Embryonic facial prominence (tissue), 1 donor: ENCODE measurements around the gene AHDC1.
"Not testable (repeated sequence)": the region's sequence is repeated elsewhere in the genome, so short reads cannot be mapped to it uniquely, and the experiment has no call there.

Source experiments
- DNase-seq: peaks from one replicate; pipeline ENCODE4 v3.0.0-alpha.2; 2016; ENCODE audit errors: extremely low spot score

The AHDC1 gene

DNA sequence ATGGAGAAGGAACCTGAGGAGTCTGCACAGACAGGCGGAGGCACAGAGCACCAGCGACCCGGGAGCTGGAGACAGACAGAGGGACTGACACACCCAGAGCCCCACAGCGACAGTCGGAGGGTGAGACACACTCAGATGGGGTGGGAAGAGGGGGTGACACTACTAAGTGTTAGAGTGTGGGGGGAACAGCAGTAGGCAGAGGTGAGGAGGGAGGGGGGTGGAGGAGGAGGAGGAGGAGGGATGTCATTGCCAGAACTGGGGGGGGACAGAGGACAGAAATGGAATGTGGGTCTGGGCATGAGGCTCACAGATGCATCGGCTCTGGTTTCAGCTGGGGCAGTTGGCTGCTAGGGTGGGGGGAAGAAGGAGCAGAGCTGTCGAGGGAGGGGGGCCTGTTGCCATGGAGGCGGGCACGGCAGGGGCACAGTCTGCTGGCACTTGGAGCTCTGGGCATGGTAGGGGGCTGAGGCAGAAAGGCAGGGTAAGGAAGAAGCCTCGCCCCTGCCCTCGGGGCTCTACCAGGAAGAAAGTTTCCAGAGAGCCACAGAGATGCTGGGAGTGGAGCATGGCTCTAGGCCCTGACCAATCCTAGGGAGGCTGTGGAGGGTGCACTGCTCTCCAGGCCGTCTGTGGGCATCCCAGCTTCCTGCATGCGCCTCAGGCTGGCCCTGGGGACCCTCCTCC lies 37.3 kb downstream of the AHDC1 start:
- DNase-seq = no peak

DNA sequence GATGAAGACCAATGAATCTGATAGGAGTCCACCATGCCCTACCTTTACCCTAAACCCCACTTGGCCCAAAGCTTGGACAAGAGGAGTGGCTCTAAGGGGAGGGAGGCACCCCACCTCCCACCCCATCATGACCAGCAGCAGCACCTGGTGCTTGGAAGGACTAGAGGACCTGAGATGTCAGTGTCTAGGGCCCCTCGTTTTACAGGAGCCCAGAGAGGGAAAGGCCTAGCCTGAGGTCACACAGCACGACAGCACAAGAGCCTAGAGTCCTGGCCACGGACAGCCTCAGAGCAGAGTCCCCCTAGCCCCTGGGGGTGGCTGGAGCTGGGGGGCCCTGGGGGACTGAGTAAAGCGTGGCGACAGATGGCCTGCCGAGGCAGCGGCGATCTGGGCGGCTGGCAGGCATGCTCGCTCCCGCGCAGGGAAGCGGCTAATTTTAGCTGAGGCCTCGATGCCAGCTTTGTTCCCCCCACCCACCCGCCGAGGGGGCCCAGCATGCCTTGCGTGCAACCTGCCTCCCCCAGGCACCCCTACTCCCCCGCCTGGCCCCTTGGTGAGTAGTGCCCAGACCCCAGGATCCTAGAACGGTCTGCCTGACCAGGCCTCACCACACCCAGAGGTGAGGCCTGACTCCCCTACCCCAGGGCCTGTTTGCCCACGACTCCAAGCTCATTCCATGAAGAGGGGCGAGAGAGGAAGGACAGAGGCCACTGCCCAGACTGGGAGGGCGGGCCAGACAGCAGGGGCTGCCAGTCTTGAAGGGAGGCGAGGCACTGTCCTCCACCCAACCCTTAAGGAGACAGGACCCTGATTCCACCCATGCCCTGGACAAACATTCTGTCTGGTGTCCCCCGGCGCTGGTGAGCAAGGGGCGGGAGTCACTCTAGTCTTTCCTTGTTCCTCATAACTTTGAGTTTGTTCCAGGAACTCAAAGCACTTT lies 39.0 kb downstream of the AHDC1 start:
- no peak for DNase-seq

DNA sequence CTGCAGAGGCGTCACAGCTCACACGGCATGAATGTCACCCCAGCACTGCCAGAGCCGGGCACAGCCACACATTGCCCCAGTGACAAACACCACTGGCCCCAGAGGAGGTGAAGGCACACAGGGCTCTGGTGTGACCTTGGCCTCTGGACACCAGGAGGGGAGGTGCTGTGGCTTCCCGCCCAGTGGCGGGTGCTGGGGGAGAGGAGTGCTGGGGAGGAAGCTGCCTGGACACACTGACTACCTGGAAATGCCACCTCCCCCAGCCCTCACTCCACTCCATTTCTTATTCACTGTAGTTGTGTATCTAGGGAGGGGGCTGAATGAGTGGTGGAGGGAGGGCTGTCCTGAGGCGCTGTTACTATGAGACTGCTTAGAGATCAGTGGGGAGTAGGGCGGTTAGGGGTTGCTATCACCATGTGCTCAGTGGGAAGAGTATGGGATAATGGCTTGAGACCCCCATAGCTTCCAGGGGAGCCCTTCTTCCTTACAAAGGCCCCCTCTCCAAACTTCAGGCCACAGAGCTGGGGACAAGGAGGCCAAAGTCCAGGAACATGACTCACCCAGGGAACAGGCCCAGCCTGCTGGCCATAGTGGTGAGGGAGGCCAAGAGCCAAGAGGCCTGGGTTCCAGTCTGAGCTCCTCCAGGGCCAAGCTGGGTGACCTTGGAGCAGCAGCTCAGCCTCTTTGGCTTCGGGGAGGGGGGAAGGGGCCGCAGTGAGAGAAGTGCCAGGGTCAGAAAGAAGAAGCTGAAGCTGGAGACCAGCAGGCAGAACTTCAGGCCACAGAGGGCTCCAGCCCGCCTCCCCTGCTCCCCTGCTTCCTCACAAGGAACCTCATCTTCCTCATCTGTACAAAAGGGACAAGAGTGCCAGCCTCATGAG lies 40.1 kb downstream of the AHDC1 start:
- DNase-seq = no peak

GRCh38 chr1:27563341-27563590 lies 40.7 kb downstream of the AHDC1 start:
- DNase-seq = no peak

- DNase-seq = no peak
These were observed 41.2 kb downstream of the AHDC1 start for GRCh38 chr1:27562534-27563340.

GRCh38 chr1:27562021-27562420 lies 41.9 kb downstream of the AHDC1 start:
- no peak for DNase-seq

DNA sequence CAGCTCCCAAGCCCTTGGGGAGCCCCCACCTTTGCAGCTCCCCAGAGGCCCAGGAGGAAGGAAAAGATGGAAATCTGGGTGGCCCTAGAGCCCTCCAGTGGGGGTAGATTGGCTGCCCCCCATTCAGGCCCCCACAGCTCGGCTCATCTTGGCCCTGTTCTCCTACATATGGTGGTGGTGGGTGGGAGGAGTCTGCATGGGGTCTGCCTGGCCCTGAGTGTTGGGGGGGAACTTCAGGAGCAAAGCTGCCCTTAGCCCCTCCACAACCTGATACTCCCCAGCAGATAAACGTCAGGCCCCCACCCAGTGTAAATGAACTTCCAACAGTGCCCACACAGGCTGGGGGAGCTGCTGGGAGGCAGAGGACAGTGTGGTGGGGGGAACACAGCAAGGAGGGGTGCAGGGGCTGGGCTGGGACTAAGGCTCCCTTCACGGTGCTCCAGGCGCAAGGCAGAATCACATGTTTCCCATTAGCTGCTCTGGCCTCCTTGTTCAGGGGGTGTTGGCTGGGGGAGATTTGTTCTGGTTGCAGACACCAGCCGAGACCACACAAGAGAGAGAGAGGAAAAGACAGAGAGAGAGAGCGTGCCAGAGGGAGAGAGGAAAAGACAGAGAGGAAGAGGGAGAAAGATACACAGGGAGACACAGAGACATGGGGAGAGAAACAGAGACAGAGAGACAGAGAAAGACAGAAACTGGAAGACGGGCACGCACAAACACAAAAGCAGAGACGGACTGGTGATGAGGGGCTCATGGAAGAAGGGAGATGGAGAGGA lies 42.6 kb downstream of the AHDC1 start:
- peak; percentile 75 for DNase-seq

DNA sequence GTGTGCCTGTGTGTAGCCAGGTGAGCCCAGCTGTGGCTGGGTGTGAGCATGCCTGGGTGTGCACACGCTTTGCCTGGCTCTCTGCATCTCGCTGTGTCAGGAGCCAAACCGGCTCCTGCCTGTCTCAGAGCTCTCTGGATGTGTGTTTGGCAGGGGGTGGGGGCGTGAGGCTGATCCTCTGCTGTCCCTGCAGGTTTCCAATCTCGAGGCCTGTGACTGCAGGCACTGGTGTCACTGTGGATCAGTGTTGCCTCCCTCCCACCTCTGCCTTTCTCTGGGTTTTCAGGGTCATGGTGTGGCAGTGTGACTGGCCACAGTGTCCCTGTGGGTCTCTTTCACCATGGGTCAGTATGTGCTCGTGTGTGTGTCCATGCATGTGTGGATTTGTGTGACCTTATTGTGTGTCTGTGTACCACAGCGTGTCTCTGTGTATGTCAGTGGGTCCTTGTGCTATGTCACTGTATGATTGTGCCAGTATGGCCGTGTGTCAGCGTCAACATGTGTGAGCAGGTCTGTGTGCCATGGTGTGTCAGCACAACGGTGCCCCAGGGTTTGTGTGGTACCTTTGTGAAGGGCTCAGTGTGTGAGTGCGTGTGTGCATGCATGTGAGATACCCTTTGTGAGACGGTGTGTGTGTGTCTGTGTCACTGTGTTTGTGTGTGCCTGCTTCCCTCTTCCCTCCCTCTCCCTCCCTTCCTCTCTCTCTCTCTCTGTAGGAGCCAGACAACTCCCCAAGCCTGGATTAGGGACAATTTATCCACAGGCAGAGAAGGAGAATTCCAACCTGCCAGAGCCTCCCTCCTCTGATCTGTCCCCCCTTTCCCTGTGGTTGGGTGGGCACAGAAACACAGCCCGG lies 43.4 kb downstream of the AHDC1 start:
- no peak for DNase-seq

DNA sequence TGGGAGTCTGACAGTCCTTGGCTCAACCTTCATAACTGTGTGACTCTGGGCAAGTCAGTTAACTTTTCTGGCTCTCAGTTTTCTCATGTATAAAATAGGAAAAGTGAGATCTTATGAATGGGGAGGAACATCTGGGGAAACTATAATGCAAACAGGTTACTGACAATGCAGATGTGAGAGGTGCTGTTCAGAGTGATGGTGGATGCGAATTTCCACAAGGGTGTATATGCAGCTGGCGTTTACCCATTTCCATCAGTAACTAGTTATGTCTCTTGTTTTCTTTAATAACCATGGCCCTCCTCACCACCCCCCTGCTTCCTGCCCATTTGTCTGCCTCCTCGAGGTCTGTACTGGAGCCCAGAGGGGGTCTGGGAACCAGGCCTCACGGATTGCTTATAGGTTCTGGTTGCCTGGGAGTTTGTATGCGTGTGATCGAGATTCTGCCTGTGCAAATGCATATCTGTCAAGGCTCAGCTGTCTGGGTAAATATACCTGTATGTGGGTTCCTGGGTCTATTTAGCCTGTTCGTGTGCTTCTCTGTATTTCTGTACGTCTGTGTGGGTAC lies 44.4 kb downstream of the AHDC1 start:
- DNase-seq = no peak

DNA sequence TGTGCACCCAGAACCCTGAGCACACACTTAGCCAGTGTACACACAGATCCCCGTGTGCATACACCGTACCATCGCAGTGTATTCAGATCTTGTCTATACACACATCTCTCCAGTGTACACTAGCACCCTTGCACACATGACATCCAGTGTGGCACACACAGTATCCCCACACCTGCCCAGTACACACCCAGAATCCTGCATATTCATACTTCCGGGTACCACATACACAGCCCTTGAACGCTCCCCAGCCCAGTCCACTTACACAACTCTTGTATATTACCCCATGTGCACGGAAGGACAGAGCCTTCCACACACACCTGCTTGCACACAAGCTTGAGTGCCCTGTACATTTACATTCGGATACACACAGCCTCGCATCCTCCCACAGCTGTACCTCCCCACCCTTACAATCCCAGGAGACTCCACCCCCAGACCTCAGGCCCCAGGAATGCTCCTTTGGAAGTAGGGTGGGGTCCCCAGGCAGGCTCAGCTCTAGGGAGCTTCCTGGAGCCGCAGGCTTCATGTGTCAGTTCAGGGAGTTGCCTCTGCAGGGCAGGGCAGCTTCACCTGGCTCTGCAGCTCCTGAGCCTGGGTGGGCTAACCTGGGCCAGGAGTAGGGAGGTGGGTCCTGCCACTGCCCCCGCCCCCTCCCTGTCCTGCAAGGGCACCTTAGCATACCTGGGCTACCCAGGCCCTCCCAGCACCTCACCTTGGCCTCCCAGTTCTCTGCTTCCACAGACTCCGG lies 46.2 kb downstream of the AHDC1 start:
- no peak for DNase-seq

DNA sequence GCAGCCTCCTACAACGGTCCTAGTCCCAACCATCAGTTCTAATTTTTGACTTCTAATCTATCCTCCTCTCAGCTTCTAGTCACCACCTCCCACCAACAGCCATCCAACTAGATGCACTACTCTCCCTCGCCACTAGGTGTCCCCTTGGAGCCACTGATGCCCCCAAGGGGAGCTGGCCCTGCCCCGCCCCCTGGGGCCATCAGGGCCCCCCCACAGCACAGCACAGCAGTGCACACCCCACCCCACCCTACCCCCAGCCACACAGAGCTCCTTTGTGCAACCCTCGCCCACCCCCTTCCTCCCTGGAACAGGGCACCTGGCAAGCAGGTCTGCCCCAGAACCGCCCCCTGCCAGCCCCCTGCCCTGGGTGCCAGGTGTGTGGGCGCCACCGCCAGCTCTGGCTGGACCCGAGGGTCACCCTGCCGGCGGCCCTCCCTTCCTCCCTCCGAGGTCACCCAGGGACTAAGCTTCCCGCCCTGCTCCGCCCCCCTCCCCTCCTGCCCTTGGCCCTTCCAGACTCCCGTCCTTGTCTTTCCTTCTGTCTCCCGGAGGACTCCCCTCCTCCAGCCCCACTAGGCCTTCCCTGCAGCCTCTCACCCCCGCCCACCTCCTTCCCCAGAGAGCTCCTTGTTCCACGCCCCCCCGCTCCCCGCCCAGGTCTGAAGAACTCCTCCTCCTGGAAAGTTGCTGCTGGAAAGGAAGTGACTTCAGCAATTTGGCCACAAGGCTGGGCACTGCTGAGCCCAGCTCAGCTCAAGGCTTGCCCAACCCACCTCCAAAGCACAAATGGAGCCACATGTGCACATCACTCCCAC lies 47.0 kb downstream of the AHDC1 start:
- DNase-seq = no peak

DNA sequence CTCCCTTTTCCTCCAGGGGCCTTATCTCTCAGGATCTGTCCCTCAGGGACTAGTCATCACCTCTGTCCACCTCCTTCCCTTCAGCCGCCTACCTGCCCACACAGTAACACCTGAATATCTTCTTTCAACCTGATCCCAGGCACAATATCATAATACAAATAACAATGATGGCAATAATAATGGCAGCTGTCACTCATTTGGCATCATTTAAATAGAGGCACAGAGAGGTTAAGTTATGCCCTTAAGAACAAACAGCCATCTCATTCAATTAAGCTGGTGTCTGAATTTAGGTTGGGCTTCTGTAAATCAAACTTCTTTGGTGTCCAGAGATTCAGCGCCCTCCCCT lies 47.5 kb downstream of the AHDC1 start:
- no peak for DNase-seq

GRCh38 chr1:27555700-27556424 lies 48.1 kb downstream of the AHDC1 start:
- no peak for DNase-seq

DNA sequence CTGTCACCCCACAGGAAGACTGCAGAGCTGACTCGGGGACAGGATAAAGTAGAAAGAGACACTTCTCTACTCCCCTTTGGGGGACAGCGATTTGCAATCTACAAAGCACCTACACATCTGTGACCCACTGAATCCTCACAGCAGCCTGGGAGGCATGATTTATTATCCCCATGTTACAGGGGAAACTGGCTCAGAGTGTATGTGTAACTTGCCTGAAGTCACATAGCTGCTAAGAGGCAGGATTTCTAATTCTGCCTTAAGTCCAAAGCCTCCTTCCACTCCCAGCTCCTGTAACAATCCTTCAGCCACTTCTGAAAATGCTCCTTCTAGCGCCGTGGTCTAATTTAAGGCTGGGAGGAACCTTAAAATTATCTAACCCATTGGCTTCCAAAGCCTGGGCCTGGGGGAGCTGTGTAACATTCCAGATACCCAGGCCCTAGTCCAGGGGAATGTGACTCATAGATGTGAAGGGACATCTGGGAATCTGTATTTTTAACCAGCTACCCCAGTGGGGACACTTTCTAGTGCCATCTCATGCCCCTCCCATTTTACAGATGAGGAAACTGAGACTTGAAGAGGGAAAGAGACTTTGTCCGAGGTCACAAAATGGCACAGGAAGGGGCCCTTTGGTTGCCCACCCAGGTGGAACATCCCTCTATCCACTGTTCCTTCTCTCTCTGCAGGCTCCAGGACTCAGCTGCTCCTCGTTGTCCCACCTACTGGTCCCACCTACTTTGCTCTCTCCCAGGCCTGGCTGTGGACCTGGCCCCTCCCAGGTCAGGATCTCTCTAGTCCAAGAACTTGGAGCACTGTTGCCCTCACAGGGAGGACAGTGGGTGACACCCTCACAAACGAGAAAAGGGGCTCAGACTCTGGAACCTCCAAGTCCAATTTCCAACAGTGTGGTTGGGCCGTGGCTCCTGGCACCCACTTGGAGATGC lies 48.9 kb downstream of the AHDC1 start:
- no peak for DNase-seq

DNA sequence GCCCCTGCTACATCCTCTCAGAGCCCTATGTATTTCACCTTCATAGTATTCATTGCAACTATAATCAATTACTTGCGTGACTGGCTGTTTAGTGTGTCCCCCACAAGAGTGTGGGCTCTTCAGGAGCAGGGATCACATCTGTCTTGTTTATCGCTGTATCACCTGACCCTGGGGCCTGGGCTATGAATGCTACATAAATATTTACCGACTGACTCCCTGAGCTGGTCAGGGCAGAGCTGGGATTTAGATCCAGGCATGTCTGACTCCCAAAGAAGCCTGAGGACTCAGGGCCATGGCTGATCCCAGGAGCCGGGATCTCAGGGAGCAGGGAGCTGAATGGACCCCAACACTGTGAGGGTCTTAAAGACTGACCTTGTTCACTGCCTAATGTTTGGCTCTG lies 49.7 kb downstream of the AHDC1 start:
- no peak for DNase-seq

GRCh38 chr1:27553823-27554222 lies 50.1 kb downstream of the AHDC1 start:
- DNase-seq = not testable (repeated sequence)
